ENCODE data around the gene POLR1A. TPM values are rescaled to one million over a fixed set of nuclear protein-coding genes. Genes with fewer than 3 reads are reported as not detected.

Gene POLR1A
- total RNA-seq, 4 donors from 2014 or later = 11.1 to 17.6 (median 13.3) TPM

- TF ChIP-seq EP300 (IDR thresholded peaks at IDR 0.05; ENCODE audit: low read depth) = no peak
- TF ChIP-seq POLR2AphosphoS5 (IDR thresholded peaks at IDR 0.05) = no peak
- TF ChIP-seq CTCF (IDR thresholded peaks at IDR 0.05) = no peak
- TF ChIP-seq POLR2A (IDR thresholded peaks at IDR 0.05) = no peak
- DNase-seq = no peak
- H3K4me3 ChIP-seq = no peak overlapping the region
- H3K36me3 ChIP-seq = no peaks in the 10 kb centered on the region
- H3K27ac ChIP-seq = peak overlapping the region in 1 of 4 donors; percentile 81
- no peaks in the 10 kb centered on the region for H3K9me3 ChIP-seq
- whole genome bisulfite sequencing, 2 donors (ENCODE audit: low coverage in 1 of 2) = 90 to 93% methylated on average over 2 of the region's 2 CpGs
- in situ Hi-C loops (cut with MboI; ENCODE audit: low pct_ligation_motif_present in 1 of 4, low pct_unique_long_range_greater_than_20kb in 1 of 4, low sequenced_read_pairs in 3 of 4) = no loop called here
- H3K27me3 ChIP-seq = no peaks in the 10 kb centered on the region
- intact Hi-C loops (cut with DNase I; ENCODE audit: low total_unique reads) = no loop called here
- H3K4me1 ChIP-seq = peaks cover 23 to 36% (median 29%) of the 10 kb centered on the region in 4 donors
Observed at GRCh38 chr2:86000938-86001312, 104.8 kb downstream of the POLR1A start.

- DNase-seq = no peak
- Histone ChIP-seq H3K27me3 (no peaks in the 10 kb centered on the region), H3K4me1 (peaks cover 23 to 36% (median 32%) of the 10 kb centered on the region in 4 donors), H3K9me3 (no peaks in the 10 kb centered on the region), H3K27ac (peak overlapping the region in 3 of 4 donors; percentile 73 to 88 (median 81)), H3K36me3 (no peaks in the 10 kb centered on the region), H3K4me3 (no peak overlapping the region)
- in situ Hi-C loops (cut with MboI; ENCODE audit: low pct_ligation_motif_present in 1 of 4, low pct_unique_long_range_greater_than_20kb in 1 of 4, low sequenced_read_pairs in 3 of 4) (no loop called here), intact Hi-C loops (cut with DNase I; ENCODE audit: low total_unique reads) (no loop called here)
- TF ChIP-seq EP300 (IDR thresholded peaks at IDR 0.05; ENCODE audit: low read depth) (no peak), CTCF (IDR thresholded peaks at IDR 0.05) (no peak), POLR2A (IDR thresholded peaks at IDR 0.05) (no peak), POLR2AphosphoS5 (IDR thresholded peaks at IDR 0.05) (no peak)
- 80 to 88% methylated on average over 5 to 10 of the region's 10 CpGs for WGBS, 2 donors (ENCODE audit: low coverage in 1 of 2)
Observed at GRCh38 chr2:86000131-86000937, 105.4 kb downstream of the POLR1A start.

GRCh38 chr2:85999061-85999831, 106.4 kb downstream of the POLR1A start:
- Histone ChIP-seq H3K4me1 (peaks cover 26 to 45% (median 38%) of the 10 kb centered on the region in 4 donors), H3K27ac (peak overlapping the region; percentile 73 to 88 (median 82)), H3K36me3 (no peaks in the 10 kb centered on the region), H3K9me3 (no peaks in the 10 kb centered on the region), H3K27me3 (no peaks in the 10 kb centered on the region), H3K4me3 (no peak overlapping the region)
- in situ Hi-C loops (cut with MboI; ENCODE audit: low pct_ligation_motif_present in 1 of 4, low pct_unique_long_range_greater_than_20kb in 1 of 4, low sequenced_read_pairs in 3 of 4) (no loop called here), intact Hi-C loops (cut with DNase I; ENCODE audit: low total_unique reads) (no loop called here)
- TF ChIP-seq POLR2A (IDR thresholded peaks at IDR 0.05) (no peak), POLR2AphosphoS5 (IDR thresholded peaks at IDR 0.05) (no peak)
- peak; percentile 33 for DNase-seq
- WGBS, 2 donors (ENCODE audit: low coverage in 1 of 2) = 49 to 68% methylated on average over 3 to 8 of the region's 8 CpGs

GRCh38 chr2:85998071-85998991, 107.4 kb downstream of the POLR1A start:
- no peak for TF ChIP-seq EP300 (IDR thresholded peaks at IDR 0.05; ENCODE audit: low read depth)
- no peak for TF ChIP-seq POLR2A (IDR thresholded peaks at IDR 0.05)
- no peak for TF ChIP-seq CTCF (IDR thresholded peaks at IDR 0.05)
- no peak for TF ChIP-seq POLR2AphosphoS5 (IDR thresholded peaks at IDR 0.05)
- Histone ChIP-seq H3K4me3 (no peak overlapping the region), H3K27ac (peak overlapping the region; percentile 73 to 88 (median 82)), H3K27me3 (no peaks in the 10 kb centered on the region), H3K9me3 (no peaks in the 10 kb centered on the region), H3K4me1 (peaks cover 33 to 52% (median 43%) of the 10 kb centered on the region in 4 donors), H3K36me3 (no peaks in the 10 kb centered on the region)
- peak; percentile 24 for DNase-seq
- WGBS, 2 donors (ENCODE audit: low coverage in 1 of 2) = 37 to 63% methylated on average over 2 to 18 of the region's 18 CpGs
- in situ Hi-C loops (cut with MboI; ENCODE audit: low pct_ligation_motif_present in 1 of 4, low pct_unique_long_range_greater_than_20kb in 1 of 4, low sequenced_read_pairs in 3 of 4) = no loop called here
- intact Hi-C loops (cut with DNase I; ENCODE audit: low total_unique reads) = no loop called here
